HG03039 (cell line): ENCODE measurements around the gene ANKS1B.

Experiments used
- ATAC-seq: cut with Tn5 transposase; IDR thresholded peaks from one replicate; pipeline ENCODE4 v1.9.1; 2021; ENCODE audit warnings: mild to moderate bottlenecking, moderate library complexity; ENCODE audit not compliant: unreplicated experiment

ANKS1B gene

GRCh38 chr12:99966429-99966828 is 18.3 kb downstream of the ANKS1B start:
- ATAC-seq: no peak

GRCh38 chr12:99960311-99960710 is 24.4 kb downstream of the ANKS1B start:
- ATAC-seq: no peak

GRCh38 chr12:99959549-99960170 is 25.1 kb downstream of the ANKS1B start:
- ATAC-seq: no peak

GRCh38 chr12:99957866-99958466 is 26.8 kb downstream of the ANKS1B start:
- no peak for ATAC-seq

GRCh38 chr12:99954724-99955123 is 30.0 kb downstream of the ANKS1B start:
- no peak for ATAC-seq

GRCh38 chr12:99948370-99948769 is 36.4 kb downstream of the ANKS1B start:
- ATAC-seq: no peak

- no peak for ATAC-seq
These were observed 38.6 kb downstream of the ANKS1B start for GRCh38 chr12:99946131-99946530.

- ATAC-seq: no peak
These were observed 49.1 kb downstream of the ANKS1B start for GRCh38 chr12:99935608-99936007.

- ATAC-seq: no peak
These were observed 58.1 kb downstream of the ANKS1B start for GRCh38 chr12:99926511-99927169.

- no peak for ATAC-seq
These were observed 64.3 kb downstream of the ANKS1B start for GRCh38 chr12:99920353-99920960.

GRCh38 chr12:99917711-99918402 is 66.9 kb downstream of the ANKS1B start:
- ATAC-seq: no peak

GRCh38 chr12:99916555-99916954 is 68.2 kb downstream of the ANKS1B start:
- ATAC-seq: no peak

GRCh38 chr12:99915251-99916082 is 69.3 kb downstream of the ANKS1B start:
- ATAC-seq: no peak

- ATAC-seq: no peak
These were observed 70.5 kb downstream of the ANKS1B start for GRCh38 chr12:99914206-99914605.

- ATAC-seq: peak; percentile 89
These were observed 72.8 kb downstream of the ANKS1B start for GRCh38 chr12:99911967-99912366.

GRCh38 chr12:99911081-99911480 is 73.7 kb downstream of the ANKS1B start:
- no peak for ATAC-seq

- ATAC-seq: no peak
These were observed 74.4 kb downstream of the ANKS1B start for GRCh38 chr12:99910342-99910741.

GRCh38 chr12:99906786-99907579 is 77.8 kb downstream of the ANKS1B start:
- ATAC-seq: no peak

GRCh38 chr12:99901181-99901580 is 83.6 kb downstream of the ANKS1B start:
- no peak for ATAC-seq

GRCh38 chr12:99898645-99899044 is 86.1 kb downstream of the ANKS1B start:
- no peak for ATAC-seq
